ENCODE data around the gene MERTK.
"Not testable (repeated sequence)": the region's sequence is repeated elsewhere in the genome, so short reads cannot be mapped to it uniquely, and the experiment has no call there.

MERTK gene

GRCh38 chr2:111897630-111897923, 830 bp upstream of the MERTK start:
- Histone ChIP-seq H3K9ac (ENCODE audit: low read length in 5 of 5) (peak overlapping the region; percentile 4 to 77 (median 63)), H3K27ac (ENCODE audit: low read depth, low read length) (no peak overlapping the region), H3K36me3 (ENCODE audit: control insufficient read depth in 5 of 5, insufficient read depth in 5 of 5, low read length in 5 of 5) (no peaks in the 10 kb centered on the region), H3K9me3 (ENCODE audit: control insufficient read depth in 5 of 5, low read length in 5 of 5) (no peaks in the 10 kb centered on the region), H3K4me1 (ENCODE audit: control insufficient read depth in 5 of 5, insufficient read depth in 5 of 5, low read length in 5 of 5) (peaks cover 3 to 35% (median 28%) of the 10 kb centered on the region in 5 donors), H3K27me3 (ENCODE audit: control insufficient read depth in 5 of 5, insufficient read depth in 4 of 5, low read length in 5 of 5) (peaks cover 0 to 5% (median 0%) of the 10 kb centered on the region in 5 donors), H3K4me3 (ENCODE audit: low read depth in 1 of 5, low read length in 5 of 5) (peak overlapping the region; percentile 70 to 79 (median 76))

GRCh38 chr2:111898703-111899514, 502 bp downstream of the MERTK start:
- H3K4me1 ChIP-seq (ENCODE audit: control insufficient read depth in 5 of 5, insufficient read depth in 5 of 5, low read length in 5 of 5), result peaks cover 3 to 43% (median 29%) of the 10 kb centered on the region in 5 donors
- H3K27me3 ChIP-seq (ENCODE audit: control insufficient read depth in 5 of 5, insufficient read depth in 4 of 5, low read length in 5 of 5), result peaks cover 0 to 5% (median 0%) of the 10 kb centered on the region in 5 donors
- peak overlapping the region in 4 of 5 donors; percentile 16 to 78 (median 74) for H3K9ac ChIP-seq (ENCODE audit: low read length in 5 of 5)
- no peaks in the 10 kb centered on the region for H3K36me3 ChIP-seq (ENCODE audit: control insufficient read depth in 5 of 5, insufficient read depth in 5 of 5, low read length in 5 of 5)
- H3K9me3 ChIP-seq (ENCODE audit: control insufficient read depth in 5 of 5, low read length in 5 of 5), result no peaks in the 10 kb centered on the region
- H3K4me3 ChIP-seq (ENCODE audit: low read depth in 1 of 5, low read length in 5 of 5), result peak overlapping the region; percentile 40 to 80 (median 76)
- H3K27ac ChIP-seq (ENCODE audit: low read depth, low read length), result peak overlapping the region; percentile 37

GRCh38 chr2:111900859-111901258, 2.5 kb downstream of the MERTK start:
- H3K4me1 ChIP-seq (ENCODE audit: control insufficient read depth in 5 of 5, insufficient read depth in 5 of 5, low read length in 5 of 5), result peaks cover 3 to 52% (median 30%) of the 10 kb centered on the region in 5 donors
- H3K9me3 ChIP-seq (ENCODE audit: control insufficient read depth in 5 of 5, low read length in 5 of 5), result no peaks in the 10 kb centered on the region
- peak overlapping the region in 2 of 5 donors; percentile 21 to 35 for H3K4me3 ChIP-seq (ENCODE audit: low read depth in 1 of 5, low read length in 5 of 5)
- H3K27me3 ChIP-seq (ENCODE audit: control insufficient read depth in 5 of 5, insufficient read depth in 4 of 5, low read length in 5 of 5), result peaks cover 0 to 5% (median 0%) of the 10 kb centered on the region in 5 donors
- H3K36me3 ChIP-seq (ENCODE audit: control insufficient read depth in 5 of 5, insufficient read depth in 5 of 5, low read length in 5 of 5), result no peaks in the 10 kb centered on the region
- peak overlapping the region in 1 of 5 donors; percentile 45 for H3K9ac ChIP-seq (ENCODE audit: low read length in 5 of 5)
- no peak overlapping the region for H3K27ac ChIP-seq (ENCODE audit: low read depth, low read length)

GRCh38 chr2:111903516-111903915, 5.1 kb downstream of the MERTK start:
- Histone ChIP-seq H3K4me3 (ENCODE audit: low read depth in 1 of 5, low read length in 5 of 5) (no peak overlapping the region), H3K36me3 (ENCODE audit: control insufficient read depth in 5 of 5, insufficient read depth in 5 of 5, low read length in 5 of 5) (no peaks in the 10 kb centered on the region), H3K9me3 (ENCODE audit: control insufficient read depth in 5 of 5, low read length in 5 of 5) (no peaks in the 10 kb centered on the region), H3K9ac (ENCODE audit: low read length in 5 of 5) (no peak overlapping the region), H3K4me1 (ENCODE audit: control insufficient read depth in 5 of 5, insufficient read depth in 5 of 5, low read length in 5 of 5) (peaks cover 6 to 57% (median 18%) of the 10 kb centered on the region in 5 donors), H3K27ac (ENCODE audit: low read depth, low read length) (no peak overlapping the region), H3K27me3 (ENCODE audit: control insufficient read depth in 5 of 5, insufficient read depth in 4 of 5, low read length in 5 of 5) (peaks cover 0 to 5% (median 0%) of the 10 kb centered on the region in 5 donors)

GRCh38 chr2:111903930-111904439, 5.6 kb downstream of the MERTK start:
- Histone ChIP-seq H3K27ac (ENCODE audit: low read depth, low read length) (no peak overlapping the region), H3K4me1 (ENCODE audit: control insufficient read depth in 5 of 5, insufficient read depth in 5 of 5, low read length in 5 of 5) (peaks cover 5 to 52% (median 14%) of the 10 kb centered on the region in 5 donors), H3K9ac (ENCODE audit: low read length in 5 of 5) (no peak overlapping the region), H3K36me3 (ENCODE audit: control insufficient read depth in 5 of 5, insufficient read depth in 5 of 5, low read length in 5 of 5) (no peaks in the 10 kb centered on the region), H3K9me3 (ENCODE audit: control insufficient read depth in 5 of 5, low read length in 5 of 5) (no peaks in the 10 kb centered on the region), H3K4me3 (ENCODE audit: low read depth in 1 of 5, low read length in 5 of 5) (no peak overlapping the region), H3K27me3 (ENCODE audit: control insufficient read depth in 5 of 5, insufficient read depth in 4 of 5, low read length in 5 of 5) (peaks cover 0 to 3% (median 0%) of the 10 kb centered on the region in 5 donors)

- H3K27ac ChIP-seq (ENCODE audit: low read depth, low read length), result no peak overlapping the region
- H3K9me3 ChIP-seq (ENCODE audit: control insufficient read depth in 5 of 5, low read length in 5 of 5), result no peaks in the 10 kb centered on the region
- peaks cover 0 to 2% (median 0%) of the 10 kb centered on the region in 5 donors for H3K27me3 ChIP-seq (ENCODE audit: control insufficient read depth in 5 of 5, insufficient read depth in 4 of 5, low read length in 5 of 5)
- H3K9ac ChIP-seq (ENCODE audit: low read length in 5 of 5), result peak overlapping the region in 1 of 5 donors; percentile 43
- peaks cover 0 to 45% (median 9%) of the 10 kb centered on the region in 5 donors for H3K4me1 ChIP-seq (ENCODE audit: control insufficient read depth in 5 of 5, insufficient read depth in 5 of 5, low read length in 5 of 5)
- no peak overlapping the region for H3K4me3 ChIP-seq (ENCODE audit: low read depth in 1 of 5, low read length in 5 of 5)
- no peaks in the 10 kb centered on the region for H3K36me3 ChIP-seq (ENCODE audit: control insufficient read depth in 5 of 5, insufficient read depth in 5 of 5, low read length in 5 of 5)
Observed at GRCh38 chr2:111904726-111905474, 6.5 kb downstream of the MERTK start.

- not testable (repeated sequence) for H3K27me3 ChIP-seq (ENCODE audit: control insufficient read depth in 5 of 5, insufficient read depth in 4 of 5, low read length in 5 of 5); H3K9me3 ChIP-seq (ENCODE audit: control insufficient read depth in 5 of 5, low read length in 5 of 5); H3K27ac ChIP-seq (ENCODE audit: low read depth, low read length); H3K36me3 ChIP-seq (ENCODE audit: control insufficient read depth in 5 of 5, insufficient read depth in 5 of 5, low read length in 5 of 5); H3K4me3 ChIP-seq (ENCODE audit: low read depth in 1 of 5, low read length in 5 of 5); H3K9ac ChIP-seq (ENCODE audit: low read length in 5 of 5)
- peaks cover 0 to 45% (median 9%) of the 10 kb centered on the region in 5 donors for H3K4me1 ChIP-seq (ENCODE audit: control insufficient read depth in 5 of 5, insufficient read depth in 5 of 5, low read length in 5 of 5)
Observed at GRCh38 chr2:111905475-111905869, 7.1 kb downstream of the MERTK start.

GRCh38 chr2:111905990-111906735, 7.8 kb downstream of the MERTK start:
- Histone ChIP-seq H3K27ac (ENCODE audit: low read depth, low read length) (peak overlapping the region; percentile 44), H3K27me3 (ENCODE audit: control insufficient read depth in 5 of 5, insufficient read depth in 4 of 5, low read length in 5 of 5) (peaks cover 0 to 2% (median 0%) of the 10 kb centered on the region in 5 donors), H3K4me1 (ENCODE audit: control insufficient read depth in 5 of 5, insufficient read depth in 5 of 5, low read length in 5 of 5) (peaks cover 4 to 51% (median 12%) of the 10 kb centered on the region in 5 donors), H3K36me3 (ENCODE audit: control insufficient read depth in 5 of 5, insufficient read depth in 5 of 5, low read length in 5 of 5) (no peaks in the 10 kb centered on the region), H3K9ac (ENCODE audit: low read length in 5 of 5) (peak overlapping the region in 1 of 5 donors; percentile 44), H3K9me3 (ENCODE audit: control insufficient read depth in 5 of 5, low read length in 5 of 5) (no peaks in the 10 kb centered on the region), H3K4me3 (ENCODE audit: low read depth in 1 of 5, low read length in 5 of 5) (no peak overlapping the region)

- Histone ChIP-seq H3K4me1 (ENCODE audit: control insufficient read depth in 5 of 5, insufficient read depth in 5 of 5, low read length in 5 of 5) (peaks cover 4 to 43% (median 7%) of the 10 kb centered on the region in 5 donors), H3K36me3 (ENCODE audit: control insufficient read depth in 5 of 5, insufficient read depth in 5 of 5, low read length in 5 of 5) (no peaks in the 10 kb centered on the region), H3K4me3 (ENCODE audit: low read depth in 1 of 5, low read length in 5 of 5) (no peak overlapping the region), H3K27me3 (ENCODE audit: control insufficient read depth in 5 of 5, insufficient read depth in 4 of 5, low read length in 5 of 5) (no peaks in the 10 kb centered on the region), H3K27ac (ENCODE audit: low read depth, low read length) (no peak overlapping the region), H3K9me3 (ENCODE audit: control insufficient read depth in 5 of 5, low read length in 5 of 5) (no peaks in the 10 kb centered on the region), H3K9ac (ENCODE audit: low read length in 5 of 5) (no peak overlapping the region)
Observed at GRCh38 chr2:111908578-111908977, 10.2 kb downstream of the MERTK start.
